GM19351 (cell line): ENCODE results near the gene POLK.

ENCODE experiments used
- ATAC-seq: cut with Tn5 transposase; IDR thresholded peaks from one replicate; pipeline ENCODE4 v1.9.1; 2021; ENCODE audit warnings: mild to moderate bottlenecking, moderate library complexity; ENCODE audit not compliant: unreplicated experiment

Gene POLK

GRCh38 chr5:75639535-75640311, 128.0 kb downstream of the POLK start:
- ATAC-seq, result no peak

- ATAC-seq, result no peak
These were observed 128.7 kb downstream of the POLK start for GRCh38 chr5:75640395-75640794.

GRCh38 chr5:75640826-75641225, 129.1 kb downstream of the POLK start:
- no peak for ATAC-seq

GRCh38 chr5:75648712-75649111, 137.0 kb downstream of the POLK start:
- no peak for ATAC-seq
